ENCODE data around the gene MS4A4A.
"Not testable (repeated sequence)": the region's sequence is repeated elsewhere in the genome, so short reads cannot be mapped to it uniquely, and the experiment has no call there.

The MS4A4A gene

DNA sequence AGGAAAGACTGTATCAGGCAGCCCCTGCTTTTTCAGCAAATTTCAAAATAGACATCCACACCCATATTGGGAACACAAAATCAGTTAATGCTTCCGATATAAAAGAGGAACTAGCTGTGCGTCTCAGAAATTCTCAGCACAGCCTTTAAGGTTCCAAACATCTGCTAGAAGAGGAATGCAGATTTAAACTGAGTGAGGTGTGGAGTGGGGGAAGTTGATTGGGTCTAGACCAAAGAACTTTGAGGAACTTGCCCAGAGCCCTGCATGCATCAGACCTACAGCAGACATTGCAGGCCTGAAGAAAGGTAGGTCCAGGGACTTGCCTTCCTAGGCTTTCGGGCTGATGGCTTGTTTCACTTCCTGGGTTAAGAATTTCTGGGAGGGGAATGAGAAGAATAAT is at the start of gene MS4A4A:
Gene MS4A4A, plus strand, starts transcription at position 255 of the 400 bp plus-strand sequence. Its CDS starts 10 bp downstream, at position 265.
- DNase-seq (ENCODE audit: low read depth in 3 of 3), result no peak

DNA sequence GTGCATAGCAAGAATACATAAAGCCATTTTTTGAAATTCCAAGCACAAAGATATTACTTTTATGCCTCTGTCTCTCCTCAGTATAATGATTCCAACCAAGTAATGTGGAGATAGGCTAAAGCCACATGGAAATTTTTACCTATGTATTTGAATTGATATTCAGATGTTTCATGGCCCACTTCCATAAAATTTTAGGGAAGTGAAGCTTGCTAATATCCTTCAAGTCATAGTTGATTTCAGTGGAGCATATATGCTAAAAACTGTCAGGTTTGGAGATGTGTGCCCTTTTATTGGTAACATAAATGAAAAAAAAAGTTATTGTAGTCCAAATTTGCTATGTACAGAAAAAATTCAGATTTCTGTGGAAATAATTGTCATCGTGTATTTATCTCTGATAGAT is 49.8 kb upstream of the MS4A4A start:
- DNase-seq (ENCODE audit: low read depth in 3 of 3), result no peak

GRCh38 chr11:60235321-60235720 is 45.1 kb upstream of the MS4A4A start:
- no peak for DNase-seq (ENCODE audit: low read depth in 3 of 3)

- no peak for DNase-seq (ENCODE audit: low read depth in 3 of 3)
These were observed 39.8 kb upstream of the MS4A4A start for GRCh38 chr11:60240662-60241061.

DNA sequence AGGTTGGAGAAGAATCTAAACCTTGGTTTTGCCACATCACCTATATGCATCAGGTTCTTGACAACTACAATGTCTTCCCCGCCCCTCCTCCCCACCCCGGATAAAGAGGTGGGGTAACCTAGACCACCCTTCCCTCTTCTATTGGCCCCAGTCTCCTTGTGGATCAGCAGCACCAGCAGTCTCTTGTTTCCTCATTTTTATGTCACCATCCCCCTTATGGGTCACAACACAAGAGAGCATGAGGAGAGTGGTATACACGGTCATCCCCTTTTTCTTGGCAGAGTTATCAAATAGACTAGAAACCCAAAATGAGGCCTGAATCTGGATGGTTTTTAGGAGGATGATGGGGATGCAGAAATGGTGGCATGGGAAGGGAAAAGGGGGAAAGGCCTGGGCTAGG is 38.7 kb upstream of the MS4A4A start:
- no peak for DNase-seq (ENCODE audit: low read depth in 3 of 3)

- no peak for DNase-seq (ENCODE audit: low read depth in 3 of 3)
These were observed 37.7 kb upstream of the MS4A4A start, which contains the start of gene MS4A4E for GRCh38 chr11:60242740-60243239. TSS of gene MS4A4E (minus strand) at chr11:60243137. CDS start at chr11:60230055, 13,082 bp downstream.

GRCh38 chr11:60251485-60252212 is 28.8 kb upstream of the MS4A4A start:
- DNase-seq (ENCODE audit: low read depth in 3 of 3), result peak in 1 of 3 donors; percentile 4

DNA sequence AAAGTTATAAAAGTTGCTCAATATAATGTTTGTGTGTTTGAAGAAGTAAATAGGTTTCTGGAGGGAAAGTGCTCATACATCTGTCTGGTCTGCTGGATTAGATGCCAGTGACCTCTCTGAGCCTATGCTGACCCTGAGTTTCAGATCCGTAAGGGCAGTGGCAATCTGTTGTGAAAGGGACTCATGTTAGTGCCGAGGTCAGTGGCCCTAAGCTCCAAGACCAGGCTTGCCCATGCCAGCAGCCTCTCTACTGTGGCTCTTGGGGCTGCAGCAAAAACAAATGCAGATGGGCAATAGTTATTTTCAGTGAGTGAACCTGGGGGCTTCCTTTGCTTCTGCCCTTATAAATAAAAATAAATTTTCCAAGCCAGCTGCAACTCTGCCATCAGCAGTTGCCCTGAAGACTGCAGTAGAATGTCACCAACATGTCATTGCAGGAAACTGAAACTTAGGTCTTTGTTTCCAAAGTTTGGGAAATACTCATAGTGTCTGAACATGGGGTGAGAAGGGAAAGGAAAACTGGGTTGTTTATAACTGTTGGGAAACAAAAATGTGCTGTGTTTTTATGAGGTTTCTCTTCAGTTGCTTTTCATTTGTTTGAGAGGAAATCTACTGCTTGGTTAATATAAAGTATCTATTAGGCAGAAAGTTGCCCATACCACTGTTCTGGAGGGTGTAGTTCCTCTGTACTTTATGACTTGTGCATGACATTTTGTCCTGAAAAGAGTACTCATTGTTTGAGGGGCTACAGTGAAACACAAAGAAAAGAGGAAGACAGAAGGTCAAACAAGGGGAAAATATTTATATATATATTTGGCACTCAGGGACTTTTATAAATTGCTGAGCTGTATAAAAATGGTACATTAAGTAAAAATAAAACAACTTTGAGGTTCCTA is 28.0 kb upstream of the MS4A4A start:
- DNase-seq (ENCODE audit: low read depth in 3 of 3), result no peak

DNA sequence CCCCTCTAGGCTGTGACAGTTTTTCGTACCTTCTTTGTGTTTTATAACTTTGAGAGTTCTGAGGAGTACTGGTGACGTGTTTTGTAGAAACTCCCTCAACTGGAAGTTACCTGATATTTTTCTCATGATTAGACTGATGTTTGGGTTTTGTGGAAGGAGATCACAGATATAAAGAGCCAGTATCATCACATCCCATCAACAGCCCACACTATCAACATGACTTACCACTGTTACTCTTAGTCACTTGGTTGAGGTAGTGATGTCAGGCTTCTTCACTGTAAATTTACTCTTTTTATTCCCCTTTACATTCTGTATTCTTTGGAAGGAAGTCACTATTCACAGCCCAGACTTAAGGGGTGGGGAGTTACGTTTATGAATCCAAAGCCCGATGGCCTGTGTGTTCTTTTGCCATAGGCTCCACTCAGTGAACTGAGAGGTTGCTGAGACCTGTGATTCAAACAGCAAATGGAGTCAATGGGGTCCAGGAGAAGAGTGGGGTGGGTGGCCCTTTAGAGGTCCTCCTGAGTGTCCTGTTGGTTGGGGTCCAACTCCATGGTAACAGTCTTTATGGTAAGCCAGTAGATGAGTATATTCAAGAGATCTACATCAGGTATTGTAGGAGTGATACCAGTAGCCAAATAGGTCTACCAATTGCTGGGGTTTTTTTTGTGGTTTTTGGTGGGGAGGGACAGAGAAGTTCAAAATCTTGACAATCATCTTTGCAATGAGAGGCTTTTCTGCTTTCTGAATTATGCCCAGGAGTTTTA is 22.3 kb upstream of the MS4A4A start:
- DNase-seq (ENCODE audit: low read depth in 3 of 3), result no peak

DNA sequence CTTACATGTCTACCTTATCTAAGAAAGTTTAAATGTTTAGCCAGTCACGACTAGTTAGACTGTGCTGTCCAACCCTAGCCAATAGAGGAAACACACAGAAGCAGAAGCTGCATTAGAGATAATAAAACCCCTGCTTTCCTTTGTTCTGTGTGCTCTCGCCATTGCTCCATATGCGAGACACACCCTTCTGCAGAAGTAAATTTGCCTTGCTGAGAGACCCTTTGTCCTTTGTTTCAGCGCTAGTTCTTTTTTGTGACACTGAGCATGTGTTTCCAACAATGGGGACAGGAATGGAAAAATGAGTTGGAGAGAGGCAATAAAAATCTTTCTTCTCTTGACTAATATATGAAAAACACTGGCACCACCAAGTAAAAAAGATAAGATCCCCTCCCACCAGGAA is 19.5 kb upstream of the MS4A4A start:
- DNase-seq (ENCODE audit: low read depth in 3 of 3), result no peak

DNA sequence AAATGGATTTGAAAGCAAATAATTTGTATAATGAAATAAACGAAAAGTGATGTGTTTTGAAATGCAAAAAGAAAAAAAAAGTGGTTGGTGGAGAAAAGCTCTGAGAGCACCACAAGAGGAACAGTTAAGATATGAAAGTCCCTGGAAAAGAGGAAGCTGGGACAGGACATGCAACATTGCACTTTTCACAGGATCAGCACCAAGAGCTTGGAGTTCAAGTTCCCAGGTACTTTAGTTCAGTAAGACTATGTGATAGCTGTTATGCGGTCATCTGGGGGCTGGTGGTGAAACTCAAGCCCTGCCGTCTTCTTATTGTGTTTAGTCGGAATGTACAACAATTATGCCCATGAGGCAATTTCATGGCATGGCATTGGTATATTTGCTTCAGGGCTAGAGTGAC is 17.1 kb upstream of the MS4A4A start:
- DNase-seq (ENCODE audit: low read depth in 3 of 3), result no peak

GRCh38 chr11:60264644-60265043 is 15.8 kb upstream of the MS4A4A start:
- no peak for DNase-seq (ENCODE audit: low read depth in 3 of 3)

GRCh38 chr11:60265373-60266214 is 14.9 kb upstream of the MS4A4A start:
- peak in 2 of 3 donors; percentile 5 to 6 for DNase-seq (ENCODE audit: low read depth in 3 of 3)

DNA sequence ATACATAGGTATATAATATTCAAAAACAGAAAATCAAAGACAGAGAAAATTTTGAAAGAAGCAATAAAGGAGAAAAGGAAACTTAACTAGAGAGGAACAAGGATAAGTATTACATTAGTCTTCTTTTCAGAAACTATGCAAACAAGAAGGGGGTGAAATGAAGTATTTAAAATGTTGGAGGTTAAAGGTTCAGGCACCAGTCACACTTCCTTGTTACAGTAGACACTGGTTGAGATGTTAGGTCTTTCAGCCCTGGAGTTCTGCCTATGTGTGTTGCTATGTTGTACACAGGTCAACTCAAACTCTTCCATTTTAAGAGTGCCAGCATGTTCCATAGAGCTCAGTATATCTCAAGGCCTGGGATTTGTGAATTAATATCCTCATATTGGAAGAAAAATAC is 6.0 kb upstream of the MS4A4A start:
- no peak for DNase-seq (ENCODE audit: low read depth in 3 of 3)

DNA sequence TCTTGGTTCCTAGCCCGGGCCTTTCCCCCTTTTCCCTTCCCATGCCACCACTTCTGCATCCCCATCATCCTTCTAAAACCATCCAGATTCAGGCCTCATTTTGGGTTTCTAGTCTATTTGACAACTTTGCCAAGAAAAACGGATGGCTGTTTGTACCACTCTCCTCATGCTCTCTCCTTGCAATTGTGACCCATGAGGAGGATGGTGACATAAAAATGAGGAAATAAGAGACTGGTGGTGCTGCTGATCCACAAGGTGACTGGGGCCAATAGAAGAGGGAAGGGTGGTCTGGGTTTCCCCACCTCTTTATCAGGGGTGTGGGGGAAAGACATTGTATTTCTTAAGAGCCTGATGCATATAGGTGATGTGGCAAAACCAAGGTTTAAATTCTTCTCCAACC is 1.0 kb downstream of the MS4A4A start:
- no peak for DNase-seq (ENCODE audit: low read depth in 3 of 3)

GRCh38 chr11:60282286-60282685 is 1.8 kb downstream of the MS4A4A start:
- no peak for DNase-seq (ENCODE audit: low read depth in 3 of 3)

- DNase-seq (ENCODE audit: low read depth in 3 of 3), result not testable (repeated sequence)
These were observed 5.1 kb downstream of the MS4A4A start for GRCh38 chr11:60285411-60286126.

DNA sequence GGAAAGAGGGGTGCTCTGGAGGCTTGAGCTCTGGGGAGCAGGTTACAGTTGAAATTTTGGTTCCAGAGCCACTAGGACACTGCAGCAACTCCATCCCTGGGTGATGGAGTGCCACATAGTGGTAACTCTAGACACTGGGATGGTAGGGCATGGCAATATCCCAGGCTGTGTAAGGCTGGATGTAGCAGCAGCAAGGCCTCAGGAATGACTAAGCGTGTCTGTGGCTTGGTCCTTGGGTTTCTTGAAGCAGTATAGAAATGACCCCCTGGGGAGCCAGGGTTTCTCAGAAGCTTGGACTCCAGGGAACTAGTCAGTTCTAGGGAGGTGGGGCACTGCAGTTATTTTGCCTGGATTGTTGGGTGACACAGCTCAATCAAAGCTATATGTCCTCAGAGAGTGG is 8.1 kb downstream of the MS4A4A start:
- no peak for DNase-seq (ENCODE audit: low read depth in 3 of 3)

- DNase-seq (ENCODE audit: low read depth in 3 of 3), result no peak
These were observed 11.7 kb downstream of the MS4A4A start for GRCh38 chr11:60292145-60292544.

GRCh38 chr11:60301178-60301577 is 20.7 kb downstream of the MS4A4A start:
- DNase-seq (ENCODE audit: low read depth in 3 of 3), result no peak

All from stimulated activated CD4-positive, alpha-beta T cell treated with anti-CD3 and anti-CD28 coated beads, TNF-alpha, amount 100 ng/mL, for 48 hours (primary cell).